DND-41 (cell line): Measurements from ENCODE around the gene SIGLEC8.

Experiments
- ATAC-seq: fragments of 200-7000 bp; cut with Tn5 transposase; 3 replicates; pipeline ENCODE4 v1.9.1; 2021; ENCODE audit warnings: low read depth; ENCODE audit not compliant: insufficient read depth
- DNase-seq: peaks from one replicate; pipeline ENCODE4 v3.0.0-alpha.2; 2020
- H2AFZ ChIP-seq: 2 replicates; pipeline ENCODE4 v1.6.0; 2012; ENCODE audit warnings: low read depth, low read length
- H3K27ac ChIP-seq: 2 replicates; pipeline ENCODE4 v1.5.1; 2012; ENCODE audit warnings: low read length, inconsistent platforms
- H3K27me3 ChIP-seq: fragments of 200-600 bp; sonication (generic); 2 replicates; pipeline ENCODE4 v1.6.0; 2012; ENCODE audit warnings: low read length, mild to moderate bottlenecking, inconsistent platforms; ENCODE audit not compliant: insufficient read depth, poor library complexity
- H3K36me3 ChIP-seq: 2 replicates; pipeline ENCODE4 v1.5.1; 2012; ENCODE audit warnings: low read length, inconsistent platforms; ENCODE audit not compliant: insufficient read depth
- H3K4me1 ChIP-seq: 2 replicates; pipeline ENCODE4 v1.5.1; 2012; ENCODE audit warnings: mild to moderate bottlenecking, low read length; ENCODE audit not compliant: insufficient read depth
- H3K4me2 ChIP-seq: 2 replicates; pipeline ENCODE4 v1.6.0; 2012; ENCODE audit warnings: mild to moderate bottlenecking, moderate library complexity, low read length, inconsistent platforms; ENCODE audit not compliant: insufficient read depth
- H3K4me3 ChIP-seq, 2 experiments: fragments of 200-600 bp in 1 of 2; shearing (Covaris generic) in 1 of 2; 2 replicates each; pipeline ENCODE4 v1.5.1; 2012 to 2016; ENCODE audit warnings: inconsistent platforms in 2 of 2, low read length in 2 of 2, mild to moderate bottlenecking in 2 of 2, low read depth in 1 of 2, moderate library complexity in 1 of 2
- H3K79me2 ChIP-seq: 2 replicates; pipeline ENCODE4 v1.6.0; 2012; ENCODE audit warnings: low read length, inconsistent platforms; ENCODE audit not compliant: insufficient read depth
- H3K9ac ChIP-seq: 2 replicates; pipeline ENCODE4 v1.6.0; 2012; ENCODE audit warnings: low read depth, mild to moderate bottlenecking, inconsistent platforms, low read length, moderate library complexity
- H3K9me3 ChIP-seq: 2 replicates; pipeline ENCODE4 v1.5.1; 2012; ENCODE audit warnings: low read length, moderate library complexity, mild to moderate bottlenecking, inconsistent platforms; ENCODE audit not compliant: insufficient read depth, severe bottlenecking
- H4K20me1 ChIP-seq: 2 replicates; pipeline ENCODE4 v1.6.0; 2012; ENCODE audit warnings: low read length; ENCODE audit not compliant: insufficient read depth
- CTCF ChIP-seq: IDR thresholded peaks from 2 replicates; pipeline ENCODE4 v1.5.1; 2012; ENCODE audit warnings: borderline replicate concordance, low read length, moderate library complexity, mild to moderate bottlenecking; ENCODE audit not compliant: poor library complexity, severe bottlenecking; ENCODE audit errors: extremely low read depth
- EZH2 ChIP-seq: IDR thresholded peaks from 3 replicates; pipeline ENCODE4 v1.6.1; 2012; ENCODE audit warnings: borderline replicate concordance, low read depth, mild to moderate bottlenecking, moderate library complexity, low read length, inconsistent platforms; ENCODE audit not compliant: severe bottlenecking

Gene SIGLEC8

GRCh38 chr19:51469629-51470028, 11.4 kb upstream of the SIGLEC8 start:
- no peak overlapping the region for H3K4me2 ChIP-seq
- no peak for DNase-seq
- TF ChIP-seq EZH2 (no peak), CTCF (no peak)

GRCh38 chr19:51469162-51469561, 10.9 kb upstream of the SIGLEC8 start:
- ATAC-seq (no peak), DNase-seq (no peak)
- Histone ChIP-seq H3K27ac (no peak overlapping the region), H2AFZ (no peak overlapping the region), H3K4me2 (no peak overlapping the region), H3K27me3 (no peaks in the 10 kb centered on the region), H4K20me1 (no peaks in the 10 kb centered on the region), H3K9ac (no peak overlapping the region), H3K36me3 (no peaks in the 10 kb centered on the region), H3K9me3 (no peaks in the 10 kb centered on the region), H3K4me1 (peaks cover 8% of the 10 kb centered on the region), H3K4me3 (no peak overlapping the region), H3K79me2 (no peaks in the 10 kb centered on the region)
- TF ChIP-seq CTCF (no peak), EZH2 (no peak)

More at GRCh38 chr19:51469629-51470028, 11.4 kb upstream of the SIGLEC8 start:
- Histone ChIP-seq H3K4me3 (no peak overlapping the region), H2AFZ (no peak overlapping the region), H3K9me3 (no peaks in the 10 kb centered on the region), H4K20me1 (no peaks in the 10 kb centered on the region), H3K36me3 (no peaks in the 10 kb centered on the region), H3K9ac (no peak overlapping the region), H3K27ac (no peak overlapping the region), H3K27me3 (no peaks in the 10 kb centered on the region), H3K79me2 (no peaks in the 10 kb centered on the region), H3K4me1 (peaks cover 8% of the 10 kb centered on the region)
- no peak for ATAC-seq

- no peaks in the 10 kb centered on the region for H3K36me3 ChIP-seq
- no peak for DNase-seq
- no peak for ATAC-seq
- H3K27ac ChIP-seq, result no peak overlapping the region
- H3K79me2 ChIP-seq, result no peaks in the 10 kb centered on the region
- H4K20me1 ChIP-seq, result no peaks in the 10 kb centered on the region
- H3K9me3 ChIP-seq, result no peaks in the 10 kb centered on the region
- H3K4me2 ChIP-seq, result no peak overlapping the region
- peaks cover 8% of the 10 kb centered on the region for H3K4me1 ChIP-seq
- H3K27me3 ChIP-seq, result no peaks in the 10 kb centered on the region
- no peak overlapping the region for H3K4me3 ChIP-seq
- no peak overlapping the region for H3K9ac ChIP-seq
- H2AFZ ChIP-seq, result no peak overlapping the region
- TF ChIP-seq CTCF, result no peak
- TF ChIP-seq EZH2, result no peak
These were observed 10.3 kb upstream of the SIGLEC8 start for GRCh38 chr19:51468545-51468920.
